IMR-90 (cell line): ENCODE results near the gene ZNF594. TPM values are rescaled to one million over a fixed set of nuclear protein-coding genes. Genes with fewer than 3 reads are reported as not detected.
"Not testable (repeated sequence)": the region's sequence is repeated elsewhere in the genome, so short reads cannot be mapped to it uniquely, and the experiment has no call there.

ENCODE experiments used
- ATAC-seq: fragments of 200-7000 bp; cut with Tn5 transposase; 2 replicates; pipeline ENCODE4 v1.9.1; 2020; ENCODE audit warnings: low read depth, mild to moderate bottlenecking, moderate library complexity
- BruUV-seq: library from RNA; stranded (reverse); fragments of 400-500 nt; replicated peaks from 2 replicates; lab custom pipeline; 2021; lab: Mats Ljungman, UMichigan
- CTCF ChIA-PET: fragments of 300-600 bp; formaldehyde crosslinking; extraction: SDS; loops from one replicate; lab custom pipeline; 2021; ENCODE audit warnings: antibody characterized with exemption; lab: Yijun Ruan, JAX
- POLR2A ChIA-PET: fragments of 300-600 bp; sonication (Branson Sonifier 250); formaldehyde crosslinking; loops from one replicate; lab custom pipeline; 2022; ENCODE audit warnings: antibody characterized with exemption; ENCODE audit not compliant: unreplicated experiment; lab: Charles Lee
- DNase-seq: peaks from one replicate; pipeline ENCODE4 v3.0.0; 2013
- H2AFZ ChIP-seq: replicated peaks from 2 replicates; pipeline ENCODE3; 2013; ENCODE audit warnings: low read length, mild to moderate bottlenecking; ENCODE audit not compliant: poor library complexity
- H2AK5ac ChIP-seq: 2 replicates; pipeline ENCODE4 v1.6.1; 2013; ENCODE audit warnings: low read depth, low read length, inconsistent platforms
- H2AK9ac ChIP-seq: replicated peaks from 2 replicates; pipeline ENCODE3; 2013; ENCODE audit warnings: mild to moderate bottlenecking, low read depth, low read length, moderate library complexity; ENCODE audit not compliant: poor library complexity
- H2BK120ac ChIP-seq: 2 replicates; pipeline ENCODE4 v1.6.1; 2013; ENCODE audit warnings: low read depth, low read length, inconsistent platforms
- H2BK15ac ChIP-seq: 3 replicates; pipeline ENCODE4 v1.6.1; 2013; ENCODE audit warnings: low read depth, low read length, inconsistent platforms
- H2BK20ac ChIP-seq: 2 replicates; pipeline ENCODE4 v1.6.1; 2013; ENCODE audit warnings: low read depth, mild to moderate bottlenecking, inconsistent platforms, low read length, moderate library complexity
- H2BK5ac ChIP-seq: 2 replicates; pipeline ENCODE4 v1.6.1; 2013; ENCODE audit warnings: mild to moderate bottlenecking, low read depth, low read length, inconsistent platforms; ENCODE audit not compliant: poor library complexity, severe bottlenecking
- H3K14ac ChIP-seq: replicated peaks from 2 replicates; pipeline ENCODE4 v1.6.1; 2013; ENCODE audit warnings: low read depth, low read length, inconsistent platforms
- H3K18ac ChIP-seq: 2 replicates; pipeline ENCODE4 v1.6.1; 2013; ENCODE audit warnings: low read depth, low read length, control low read depth
- H3K23ac ChIP-seq: 2 replicates; pipeline ENCODE4 v1.6.1; 2013; ENCODE audit warnings: low read depth, low read length, inconsistent platforms
- H3K27ac ChIP-seq: 2 replicates; pipeline ENCODE4 v1.5.1; 2013; ENCODE audit warnings: mild to moderate bottlenecking, control low read depth, low read length; ENCODE audit not compliant: insufficient read depth
- H3K27me3 ChIP-seq: 2 replicates; pipeline ENCODE4 v1.6.1; 2013; ENCODE audit warnings: low read length; ENCODE audit not compliant: control insufficient read depth, insufficient read depth
- H3K36me3 ChIP-seq: 2 replicates; pipeline ENCODE4 v1.6.1; 2013; ENCODE audit warnings: low read length, mixed read lengths; ENCODE audit not compliant: control insufficient read depth, insufficient read depth
- H3K4ac ChIP-seq: 2 replicates; pipeline ENCODE4 v1.6.1; 2013; ENCODE audit warnings: low read depth, low read length, inconsistent platforms
- H3K4me1 ChIP-seq: 2 replicates; pipeline ENCODE4 v1.6.1; 2013; ENCODE audit warnings: low read length, mixed read lengths; ENCODE audit not compliant: control insufficient read depth, insufficient read depth
- H3K4me2 ChIP-seq: 2 replicates; pipeline ENCODE4 v1.6.1; 2013; ENCODE audit warnings: low read depth, mild to moderate bottlenecking, control low read depth, low read length, moderate library complexity
- H3K4me3 ChIP-seq: 2 replicates; pipeline ENCODE4 v1.5.1; 2013; ENCODE audit warnings: low read depth, mild to moderate bottlenecking, control low read depth, low read length, moderate library complexity; ENCODE audit not compliant: insufficient read depth
- H3K56ac ChIP-seq: 2 replicates; pipeline ENCODE4 v1.6.1; 2013; ENCODE audit warnings: low read length, inconsistent platforms; ENCODE audit not compliant: insufficient read depth; ENCODE audit errors: extremely low read depth
- H3K79me1 ChIP-seq, 2 experiments: 2 replicates each; pipeline ENCODE4 v1.6.1; 2013; ENCODE audit warnings: low read length in 2 of 2, inconsistent platforms in 1 of 2, low read depth in 1 of 2
- H3K9ac ChIP-seq: 2 replicates; pipeline ENCODE4 v1.6.1; 2013; ENCODE audit warnings: low read depth, low read length, control low read depth
- H3K9me1 ChIP-seq: 2 replicates; pipeline ENCODE4 v1.6.1; 2013; ENCODE audit warnings: low read length, inconsistent platforms; ENCODE audit not compliant: insufficient read depth
- H3K9me3 ChIP-seq: 2 replicates; pipeline ENCODE4 v1.6.1; 2013; ENCODE audit warnings: low read length; ENCODE audit not compliant: control insufficient read depth, insufficient read depth
- H4K20me1 ChIP-seq: 2 replicates; pipeline ENCODE4 v1.6.1; 2013; ENCODE audit warnings: low read length, inconsistent platforms; ENCODE audit not compliant: insufficient read depth
- H4K5ac ChIP-seq: 2 replicates; pipeline ENCODE4 v1.6.1; 2013; ENCODE audit warnings: mild to moderate bottlenecking, low read depth, low read length, control low read depth
- H4K8ac ChIP-seq, 2 experiments: 2 replicates each; pipeline ENCODE4 v1.6.1; 2013; ENCODE audit warnings: low read depth in 2 of 2, low read length in 2 of 2, control low read depth in 1 of 2, inconsistent platforms in 1 of 2
- H4K91ac ChIP-seq: 2 replicates; pipeline ENCODE4 v1.6.1; 2013; ENCODE audit warnings: low read depth, low read length, inconsistent platforms; ENCODE audit not compliant: insufficient read depth
- BHLHE40 ChIP-seq: fragments of 150-350 bp; IDR thresholded peaks from 2 replicates; pipeline ENCODE4 v1.6.1; 2016; ENCODE audit warnings: mild to moderate bottlenecking, low read depth, low read length
- CEBPB ChIP-seq: IDR thresholded peaks from 2 replicates; pipeline ENCODE4 v1.6.1; 2012; ENCODE audit warnings: low read depth, low read length, improper control_type of control experiment
- CHD1 ChIP-seq: IDR thresholded peaks from 2 replicates; pipeline ENCODE4 v1.6.1; 2012; ENCODE audit warnings: low read depth, low read length, improper control_type of control experiment
- MAFK ChIP-seq: IDR thresholded peaks from 2 replicates; pipeline ENCODE4 v1.6.1; 2012; ENCODE audit warnings: low read depth, low read length, improper control_type of control experiment
- MAZ ChIP-seq: IDR thresholded peaks from 2 replicates; pipeline ENCODE4 v1.6.1; 2012; ENCODE audit warnings: low read depth, mild to moderate bottlenecking, low read length, improper control_type of control experiment, moderate library complexity, borderline replicate concordance
- MXI1 ChIP-seq: IDR thresholded peaks from 2 replicates; pipeline ENCODE4 v1.6.1; 2012; ENCODE audit warnings: low read depth, mild to moderate bottlenecking, low read length, moderate library complexity, borderline replicate concordance
- NFE2L2 ChIP-seq: fragments of 150-350 bp; IDR thresholded peaks from 2 replicates; pipeline ENCODE4 v1.6.1; 2016; ENCODE audit warnings: low read depth, mild to moderate bottlenecking, low read length
- RCOR1 ChIP-seq: IDR thresholded peaks from 2 replicates; pipeline ENCODE4 v1.6.1; 2012; ENCODE audit warnings: mild to moderate bottlenecking, low read length, improper control_type of control experiment; ENCODE audit not compliant: insufficient replicate concordance
- USF2 ChIP-seq: fragments of 150-350 bp; IDR thresholded peaks from 2 replicates; pipeline ENCODE4 v1.6.1; 2017; ENCODE audit warnings: mild to moderate bottlenecking, antibody characterized with exemption, low read length, low read depth
- WGBS, 2 experiments: methylation state at CpG; one replicate each; pipeline versions ENCODE4 v1.1.5 to v1.1.7; 2013; ENCODE audit warnings: missing lambda C conversion rate in 2 of 2; ENCODE audit not compliant: insufficient read length in 1 of 2; ENCODE audit errors: extremely low coverage in 2 of 2; 5-methylcytosine and 5-hydroxymethylcytosine counted together
- dilution Hi-C: fragments of 300-500 bp; cut with HindIII; formaldehyde crosslinking; loops from one replicate; pipeline ENCODE4 v1.14.3; 2018; ENCODE audit warnings: low sequenced_read_pairs; ENCODE audit not compliant: unreplicated experiment
- in situ Hi-C: fragments of 300-500 bp; cut with MboI; formaldehyde crosslinking; loops from 3 replicates; pipeline ENCODE4 v1.14.3; 2019; ENCODE audit warnings: low sequenced_read_pairs, inconsistent platforms, mixed read lengths
- intact Hi-C: fragments of 100-400 bp; cut with micrococcal nuclease; formaldehyde crosslinking; loops from 2 replicates; pipeline ENCODE4 v1.10.0; 2022
- polyA plus RNA-seq, 3 experiments: library from polyadenylated mRNA; depleted of rRNA; stranded (reverse); fragments of >200 nt; gene quantifications; 2 replicates each; pipeline ENCODE4 v1.2.3, GENCODE V29; 2012; ENCODE audit warnings: low replicate concordance in 1 of 3
- total RNA-seq: library from RNA; depleted of rRNA; stranded (reverse); fragments of >200 nt; gene quantifications from 2 replicates; pipeline ENCODE4 v1.2.3, GENCODE V29; 2012

The ZNF594 gene
- total and polyA plus RNA-seq, 2 of the 4 experiments (the other 2 are of a cell fraction): 2.5 to 7.2 TPM

GRCh38 chr17:5133311-5133710 is 58.4 kb downstream of the ZNF594 start:
- ChIA-PET CTCF (no interaction called here), POLR2A (no interaction called here)

GRCh38 chr17:5132503-5133225 is 59.0 kb downstream of the ZNF594 start:
- H2AK9ac ChIP-seq, H2AK5ac ChIP-seq, H4K5ac ChIP-seq, H2BK15ac ChIP-seq, H3K23ac ChIP-seq, POLR2A ChIA-PET, H3K4me1 ChIP-seq, H3K56ac ChIP-seq, H3K9me3 ChIP-seq, H3K79me1 ChIP-seq, H4K8ac ChIP-seq, H3K27ac ChIP-seq, H3K14ac ChIP-seq, H3K36me3 ChIP-seq, H3K9me1 ChIP-seq, intact Hi-C loops, H2AFZ ChIP-seq, H4K91ac ChIP-seq, H4K20me1 ChIP-seq, dilution Hi-C loops, H3K18ac ChIP-seq, in situ Hi-C loops, H3K4me3 ChIP-seq, DNase-seq, H3K4me2 ChIP-seq, H3K9ac ChIP-seq, H2BK20ac ChIP-seq, H2BK5ac ChIP-seq, ATAC-seq, H3K4ac ChIP-seq, CTCF ChIA-PET, H2BK120ac ChIP-seq, BruUV-seq: not testable (repeated sequence)
- peaks cover 13% of the 10 kb centered on the region for H3K27me3 ChIP-seq
- WGBS, 2 experiments: 86% methylated on average over 5 of the region's 15 CpGs; no CpG with 5 or more reads in 1 of the 2 experiments

More at GRCh38 chr17:5133311-5133710, 58.4 kb downstream of the ZNF594 start:
- intact Hi-C loops: no loop called here
- H3K56ac ChIP-seq: no peak overlapping the region
- H4K5ac ChIP-seq: no peak overlapping the region
- BruUV-seq: no TSS peak
- in situ Hi-C loops: no loop called here
- H4K20me1 ChIP-seq: no peaks in the 10 kb centered on the region
- H2BK5ac ChIP-seq: no peak overlapping the region
- no peak overlapping the region for H2AK5ac ChIP-seq
- H2BK15ac ChIP-seq: no peak overlapping the region
- dilution Hi-C loops: no loop called here
- no peak overlapping the region for H3K4me2 ChIP-seq
- H3K14ac ChIP-seq: no peak overlapping the region
- no peak overlapping the region for H3K9ac ChIP-seq
- H3K79me1 ChIP-seq: no peaks in the 10 kb centered on the region
- H3K27me3 ChIP-seq: peaks cover 13% of the 10 kb centered on the region
- ATAC-seq: no peak
- WGBS, 2 experiments: 45% methylated on average over 4 of the region's 8 CpGs; no CpG with 5 or more reads in 1 of the 2 experiments
- TF ChIP-seq MAFK (no peak), BHLHE40 (no peak), MXI1 (no peak), CEBPB (no peak), NFE2L2 (no peak), RCOR1 (no peak), USF2 (no peak), MAZ (no peak), CHD1 (no peak)
- no peak overlapping the region for H3K23ac ChIP-seq
- no peaks in the 10 kb centered on the region for H3K9me3 ChIP-seq
- H2AFZ ChIP-seq: no peak overlapping the region
- H4K91ac ChIP-seq: no peak overlapping the region
- DNase-seq: no peak
- H3K9me1 ChIP-seq: no peaks in the 10 kb centered on the region
- H3K18ac ChIP-seq: no peak overlapping the region
- no peak overlapping the region for H4K8ac ChIP-seq
- no peak overlapping the region for H2BK20ac ChIP-seq
- H3K27ac ChIP-seq: no peak overlapping the region
- H2BK120ac ChIP-seq: no peak overlapping the region
- no peak overlapping the region for H3K4ac ChIP-seq
- no peak overlapping the region for H2AK9ac ChIP-seq
- H3K4me3 ChIP-seq: no peak overlapping the region
- H3K36me3 ChIP-seq: no peaks in the 10 kb centered on the region
- H3K4me1 ChIP-seq: no peaks in the 10 kb centered on the region
